Measurements from ENCODE around the gene HINT1.

DNA sequence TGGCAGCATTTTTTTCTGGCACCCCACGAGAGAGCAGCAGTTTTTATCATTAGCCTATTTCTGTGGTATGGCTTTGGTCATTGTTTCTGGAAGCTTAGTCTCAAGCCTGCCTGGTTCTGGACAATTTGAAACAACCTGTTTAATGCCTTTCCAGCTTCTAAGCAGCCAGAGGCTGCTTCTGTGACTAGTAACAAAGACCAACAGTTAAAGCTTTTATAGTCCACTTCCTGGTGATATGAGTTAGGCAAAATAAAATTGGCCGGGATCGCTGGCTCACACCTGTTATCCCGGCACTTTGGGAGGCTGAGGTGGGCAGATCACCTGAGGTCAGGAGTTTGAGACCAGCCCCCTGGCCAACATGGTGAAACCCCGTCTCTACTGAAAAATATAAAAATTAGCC is 29.7 kb upstream of the HINT1 start:
- TF ChIP-seq, protein P1, sequence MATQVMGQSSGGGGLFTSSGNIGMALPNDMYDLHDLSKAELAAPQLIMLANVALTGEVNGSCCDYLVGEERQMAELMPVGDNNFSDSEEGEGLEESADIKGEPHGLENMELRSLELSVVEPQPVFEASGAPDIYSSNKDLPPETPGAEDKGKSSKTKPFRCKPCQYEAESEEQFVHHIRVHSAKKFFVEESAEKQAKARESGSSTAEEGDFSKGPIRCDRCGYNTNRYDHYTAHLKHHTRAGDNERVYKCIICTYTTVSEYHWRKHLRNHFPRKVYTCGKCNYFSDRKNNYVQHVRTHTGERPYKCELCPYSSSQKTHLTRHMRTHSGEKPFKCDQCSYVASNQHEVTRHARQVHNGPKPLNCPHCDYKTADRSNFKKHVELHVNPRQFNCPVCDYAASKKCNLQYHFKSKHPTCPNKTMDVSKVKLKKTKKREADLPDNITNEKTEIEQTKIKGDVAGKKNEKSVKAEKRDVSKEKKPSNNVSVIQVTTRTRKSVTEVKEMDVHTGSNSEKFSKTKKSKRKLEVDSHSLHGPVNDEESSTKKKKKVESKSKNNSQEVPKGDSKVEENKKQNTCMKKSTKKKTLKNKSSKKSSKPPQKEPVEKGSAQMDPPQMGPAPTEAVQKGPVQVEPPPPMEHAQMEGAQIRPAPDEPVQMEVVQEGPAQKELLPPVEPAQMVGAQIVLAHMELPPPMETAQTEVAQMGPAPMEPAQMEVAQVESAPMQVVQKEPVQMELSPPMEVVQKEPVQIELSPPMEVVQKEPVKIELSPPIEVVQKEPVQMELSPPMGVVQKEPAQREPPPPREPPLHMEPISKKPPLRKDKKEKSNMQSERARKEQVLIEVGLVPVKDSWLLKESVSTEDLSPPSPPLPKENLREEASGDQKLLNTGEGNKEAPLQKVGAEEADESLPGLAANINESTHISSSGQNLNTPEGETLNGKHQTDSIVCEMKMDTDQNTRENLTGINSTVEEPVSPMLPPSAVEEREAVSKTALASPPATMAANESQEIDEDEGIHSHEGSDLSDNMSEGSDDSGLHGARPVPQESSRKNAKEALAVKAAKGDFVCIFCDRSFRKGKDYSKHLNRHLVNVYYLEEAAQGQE (IDR thresholded peaks at IDR 0.05; ENCODE audit: insufficient read depth in 1 of 2, low read depth in 2 of 2, low read length in 2 of 2): no peak
- TF ChIP-seq POLR2AphosphoS5 (IDR thresholded peaks at IDR 0.05; ENCODE audit: low read depth, low read length): no peak
- no peak for TF ChIP-seq TAF1 (IDR thresholded peaks at IDR 0.05; ENCODE audit: borderline replicate concordance, insufficient read depth, low read length)
- no peak for TF ChIP-seq SIN3A (IDR thresholded peaks at IDR 0.05; ENCODE audit: borderline replicate concordance, insufficient read depth, low read length)
- no peak for TF ChIP-seq FOXP2 (optimal IDR thresholded peaks at IDR 0.05; ENCODE audit: borderline replicate concordance, extremely low read depth, extremely low read length, insufficient read depth)
